Measurements from ENCODE around the gene PSMD10.

The PSMD10 gene

GRCh38 chrX:108091264-108091877 is at the start of gene PSMD10, which contains the start of gene ATG4A:
Gene PSMD10, minus strand, starts transcription at chrX:108091542. Its CDS starts 22 bp downstream, at chrX:108091520.
Gene ATG4A, plus strand, starts transcription at chrX:108091778. Its CDS starts 49 bp downstream, at chrX:108091827.
- TF ChIP-seq CTCF (IDR thresholded peaks at IDR 0.05; ENCODE audit: low read depth, low read length), result no peak
- H3K27ac ChIP-seq, result peak within 1 kb of the TSS; percentile 80

GRCh38 chrX:108138814-108139702 is 47.7 kb upstream of the PSMD10 start:
- no peaks in the 10 kb centered on the region for H3K27me3 ChIP-seq (ENCODE audit: insufficient read depth, low read depth, severe bottlenecking)
- H3K4me3 ChIP-seq (ENCODE audit: low read depth, low read length), result no peak overlapping the region
- H3K36me3 ChIP-seq, result no peaks in the 10 kb centered on the region
- no peak for DNase-seq
- H3K27ac ChIP-seq, result no peak overlapping the region
- TF ChIP-seq CTCF (IDR thresholded peaks at IDR 0.05; ENCODE audit: low read depth, low read length), result peak; percentile 53
- no peaks in the 10 kb centered on the region for H3K9me3 ChIP-seq (ENCODE audit: severe bottlenecking)

More at GRCh38 chrX:108091264-108091877, at the start of gene PSMD10, which contains the start of gene ATG4A:
- Histone ChIP-seq H3K36me3 (no peaks in the 10 kb centered on the region; the same call in 1 of the 2 replicates), H3K9me3 (ENCODE audit: severe bottlenecking) (no peaks in the 10 kb centered on the region), H3K27me3 (ENCODE audit: insufficient read depth, low read depth, severe bottlenecking) (peaks cover 4% of the 10 kb centered on the region), H3K4me3 (ENCODE audit: low read depth, low read length) (peak within 1 kb of the TSS; percentile 63)
- DNase-seq, result peak; percentile 91

GRCh38 chrX:108134724-108135123 is 43.4 kb upstream of the PSMD10 start:
- DNase-seq, result no peak
- H3K36me3 ChIP-seq, result no peaks in the 10 kb centered on the region
- TF ChIP-seq CTCF (IDR thresholded peaks at IDR 0.05; ENCODE audit: low read depth, low read length), result no peak
- no peaks in the 10 kb centered on the region for H3K27me3 ChIP-seq (ENCODE audit: insufficient read depth, low read depth, severe bottlenecking)
- no peak overlapping the region for H3K27ac ChIP-seq
- no peak overlapping the region for H3K4me3 ChIP-seq (ENCODE audit: low read depth, low read length)
- no peaks in the 10 kb centered on the region for H3K9me3 ChIP-seq (ENCODE audit: severe bottlenecking)

DNA sequence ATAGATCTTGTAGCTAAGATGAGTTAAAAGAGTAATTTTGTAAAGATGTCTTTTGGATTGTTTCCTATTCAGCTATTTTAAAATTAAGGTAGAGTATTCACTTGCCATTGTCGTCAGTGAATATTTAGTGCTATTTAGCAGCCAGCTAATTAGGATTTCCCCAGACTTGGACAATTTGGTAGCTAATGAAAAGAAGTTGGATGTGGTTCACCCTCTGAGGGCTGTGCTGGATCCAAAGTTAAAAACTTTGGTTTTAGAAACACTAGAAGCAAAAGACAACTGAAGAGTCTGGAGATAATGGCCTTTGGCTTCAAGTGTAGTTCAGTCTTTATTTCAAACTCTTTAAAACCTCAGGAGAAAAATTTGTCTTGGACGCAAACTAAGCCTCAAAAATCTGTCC is 41.5 kb upstream of the PSMD10 start:
- TF ChIP-seq CTCF (IDR thresholded peaks at IDR 0.05; ENCODE audit: low read depth, low read length), result no peak

GRCh38 chrX:108132034-108132433 is 40.7 kb upstream of the PSMD10 start:
- H3K27me3 ChIP-seq (ENCODE audit: insufficient read depth, low read depth, severe bottlenecking), result no peaks in the 10 kb centered on the region
- H3K4me3 ChIP-seq (ENCODE audit: low read depth, low read length), result no peak overlapping the region
- H3K27ac ChIP-seq, result no peak overlapping the region
- no peak for TF ChIP-seq CTCF (IDR thresholded peaks at IDR 0.05; ENCODE audit: low read depth, low read length)
- H3K9me3 ChIP-seq (ENCODE audit: severe bottlenecking), result no peaks in the 10 kb centered on the region
- H3K36me3 ChIP-seq, result no peaks in the 10 kb centered on the region
- no peak for DNase-seq

More for the DNA sequence above, 41.5 kb upstream of the PSMD10 start:
- no peak overlapping the region for H3K4me3 ChIP-seq (ENCODE audit: low read depth, low read length)
- H3K27ac ChIP-seq, result no peak overlapping the region
- no peaks in the 10 kb centered on the region for H3K27me3 ChIP-seq (ENCODE audit: insufficient read depth, low read depth, severe bottlenecking)
- DNase-seq, result no peak
- no peaks in the 10 kb centered on the region for H3K9me3 ChIP-seq (ENCODE audit: severe bottlenecking)
- H3K36me3 ChIP-seq, result no peaks in the 10 kb centered on the region
